HEK293 (cell line): ENCODE measurements around the gene KRTAP16-1.
"Not testable (repeated sequence)": the region's sequence is repeated elsewhere in the genome, so short reads cannot be mapped to it uniquely, and the experiment has no call there.

Source experiments
- GLI4 ChIP-seq: fragments of 450-650 bp; formaldehyde crosslinking; IDR thresholded peaks from 2 replicates; pipeline ENCODE4 v1.5.1; 2016; ENCODE audit warnings: missing biosample characterization, missing genetic modification characterization
- KLF16 ChIP-seq: fragments of 450-650 bp; formaldehyde crosslinking; IDR thresholded peaks from 2 replicates; pipeline ENCODE4 v1.5.1; 2017; ENCODE audit warnings: missing biosample characterization, missing genetic modification characterization
- TCF7L2 ChIP-seq: IDR thresholded peaks from 2 replicates; pipeline ENCODE4 v1.6.1; 2011; ENCODE audit warnings: low read depth, mild to moderate bottlenecking, inconsistent platforms, low read length, moderate library complexity, borderline replicate concordance
- ZBTB21 ChIP-seq: fragments of 450-650 bp; formaldehyde crosslinking; IDR thresholded peaks from 2 replicates; pipeline ENCODE4 v1.5.1; 2017; ENCODE audit warnings: missing biosample characterization, missing genetic modification characterization
- ZNF10 ChIP-seq: fragments of 450-650 bp; formaldehyde crosslinking; IDR thresholded peaks from 2 replicates; pipeline ENCODE4 v1.5.1; 2017; ENCODE audit warnings: missing biosample characterization, missing genetic modification characterization
- ZNF121 ChIP-seq: fragments of 450-650 bp; formaldehyde crosslinking; IDR thresholded peaks from 2 replicates; pipeline ENCODE4 v1.5.1; 2016; ENCODE audit warnings: missing biosample characterization, missing genetic modification characterization
- ZNF571 ChIP-seq: fragments of 450-650 bp; formaldehyde crosslinking; IDR thresholded peaks from 2 replicates; pipeline ENCODE4 v1.5.0; 2017; ENCODE audit warnings: missing biosample characterization, missing genetic modification characterization
- ZNF670 ChIP-seq: fragments of 450-650 bp; formaldehyde crosslinking; IDR thresholded peaks from 2 replicates; pipeline ENCODE4 v1.5.1; 2016; ENCODE audit warnings: missing biosample characterization, missing genetic modification characterization, low read depth
- TF ChIP-seq, protein P1 (sequence below): fragments of 450-650 bp; formaldehyde crosslinking; IDR thresholded peaks from 2 replicates; pipeline ENCODE4 v1.5.1; 2016; ENCODE audit warnings: missing biosample characterization, missing genetic modification characterization, borderline replicate concordance
- TF ChIP-seq, protein P2 (sequence below): fragments of 450-650 bp; formaldehyde crosslinking; IDR thresholded peaks from 2 replicates; pipeline ENCODE4 v1.5.1; 2016; ENCODE audit warnings: missing biosample characterization, missing genetic modification characterization
- TF ChIP-seq, protein P3 (sequence below): fragments of 450-650 bp; formaldehyde crosslinking; IDR thresholded peaks from 2 replicates; pipeline ENCODE4 v1.5.1; 2017; ENCODE audit warnings: missing biosample characterization, missing genetic modification characterization
- TF ChIP-seq, protein P4 (sequence below): fragments of 450-650 bp; formaldehyde crosslinking; IDR thresholded peaks from 2 replicates; pipeline ENCODE4 v1.5.1; 2016; ENCODE audit warnings: missing biosample characterization, missing genetic modification characterization

DNA sequence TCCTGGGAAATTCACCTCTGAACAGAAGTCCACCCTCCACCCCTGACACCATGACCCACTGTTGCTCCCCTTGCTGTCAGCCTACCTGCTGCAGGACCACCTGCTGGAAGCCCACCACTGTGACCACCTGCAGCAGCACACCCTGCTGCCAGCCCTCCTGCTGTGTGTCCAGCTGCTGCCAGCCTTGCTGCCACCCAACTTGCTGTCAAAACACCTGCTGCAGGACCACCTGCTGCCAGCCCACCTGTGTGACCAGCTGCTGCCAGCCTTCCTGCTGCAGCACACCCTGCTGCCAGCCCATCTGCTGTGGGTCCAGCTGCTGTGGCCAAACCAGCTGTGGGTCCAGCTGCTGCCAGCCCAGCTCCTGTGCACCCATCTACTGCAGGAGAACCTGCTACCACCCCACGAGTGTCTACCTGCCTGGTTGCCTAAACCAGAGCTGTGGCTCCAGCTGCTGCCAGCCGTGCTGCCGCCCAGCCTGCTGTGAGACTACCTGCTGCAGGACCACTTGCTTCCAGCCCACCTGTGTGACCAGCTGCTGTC lies 33.4 kb downstream of the KRTAP16-1 start, which contains the start of gene KRTAP9-7:
- TF ChIP-seq KLF16; ZBTB21; ZNF571; ZNF670 (tag by site-specific recombination); ZNF10 (tag by site-specific recombination); ZNF121 (tag by site-specific recombination); TCF7L2; GLI4: not testable (repeated sequence)
- TF ChIP-seq, protein P1, sequence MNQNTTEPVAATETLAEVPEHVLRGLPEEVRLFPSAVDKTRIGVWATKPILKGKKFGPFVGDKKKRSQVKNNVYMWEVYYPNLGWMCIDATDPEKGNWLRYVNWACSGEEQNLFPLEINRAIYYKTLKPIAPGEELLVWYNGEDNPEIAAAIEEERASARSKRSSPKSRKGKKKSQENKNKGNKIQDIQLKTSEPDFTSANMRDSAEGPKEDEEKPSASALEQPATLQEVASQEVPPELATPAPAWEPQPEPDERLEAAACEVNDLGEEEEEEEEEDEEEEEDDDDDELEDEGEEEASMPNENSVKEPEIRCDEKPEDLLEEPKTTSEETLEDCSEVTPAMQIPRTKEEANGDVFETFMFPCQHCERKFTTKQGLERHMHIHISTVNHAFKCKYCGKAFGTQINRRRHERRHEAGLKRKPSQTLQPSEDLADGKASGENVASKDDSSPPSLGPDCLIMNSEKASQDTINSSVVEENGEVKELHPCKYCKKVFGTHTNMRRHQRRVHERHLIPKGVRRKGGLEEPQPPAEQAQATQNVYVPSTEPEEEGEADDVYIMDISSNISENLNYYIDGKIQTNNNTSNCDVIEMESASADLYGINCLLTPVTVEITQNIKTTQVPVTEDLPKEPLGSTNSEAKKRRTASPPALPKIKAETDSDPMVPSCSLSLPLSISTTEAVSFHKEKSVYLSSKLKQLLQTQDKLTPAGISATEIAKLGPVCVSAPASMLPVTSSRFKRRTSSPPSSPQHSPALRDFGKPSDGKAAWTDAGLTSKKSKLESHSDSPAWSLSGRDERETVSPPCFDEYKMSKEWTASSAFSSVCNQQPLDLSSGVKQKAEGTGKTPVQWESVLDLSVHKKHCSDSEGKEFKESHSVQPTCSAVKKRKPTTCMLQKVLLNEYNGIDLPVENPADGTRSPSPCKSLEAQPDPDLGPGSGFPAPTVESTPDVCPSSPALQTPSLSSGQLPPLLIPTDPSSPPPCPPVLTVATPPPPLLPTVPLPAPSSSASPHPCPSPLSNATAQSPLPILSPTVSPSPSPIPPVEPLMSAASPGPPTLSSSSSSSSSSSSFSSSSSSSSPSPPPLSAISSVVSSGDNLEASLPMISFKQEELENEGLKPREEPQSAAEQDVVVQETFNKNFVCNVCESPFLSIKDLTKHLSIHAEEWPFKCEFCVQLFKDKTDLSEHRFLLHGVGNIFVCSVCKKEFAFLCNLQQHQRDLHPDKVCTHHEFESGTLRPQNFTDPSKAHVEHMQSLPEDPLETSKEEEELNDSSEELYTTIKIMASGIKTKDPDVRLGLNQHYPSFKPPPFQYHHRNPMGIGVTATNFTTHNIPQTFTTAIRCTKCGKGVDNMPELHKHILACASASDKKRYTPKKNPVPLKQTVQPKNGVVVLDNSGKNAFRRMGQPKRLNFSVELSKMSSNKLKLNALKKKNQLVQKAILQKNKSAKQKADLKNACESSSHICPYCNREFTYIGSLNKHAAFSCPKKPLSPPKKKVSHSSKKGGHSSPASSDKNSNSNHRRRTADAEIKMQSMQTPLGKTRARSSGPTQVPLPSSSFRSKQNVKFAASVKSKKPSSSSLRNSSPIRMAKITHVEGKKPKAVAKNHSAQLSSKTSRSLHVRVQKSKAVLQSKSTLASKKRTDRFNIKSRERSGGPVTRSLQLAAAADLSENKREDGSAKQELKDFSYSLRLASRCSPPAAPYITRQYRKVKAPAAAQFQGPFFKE (tag by site-specific recombination): not testable (repeated sequence)
- TF ChIP-seq, protein P2, sequence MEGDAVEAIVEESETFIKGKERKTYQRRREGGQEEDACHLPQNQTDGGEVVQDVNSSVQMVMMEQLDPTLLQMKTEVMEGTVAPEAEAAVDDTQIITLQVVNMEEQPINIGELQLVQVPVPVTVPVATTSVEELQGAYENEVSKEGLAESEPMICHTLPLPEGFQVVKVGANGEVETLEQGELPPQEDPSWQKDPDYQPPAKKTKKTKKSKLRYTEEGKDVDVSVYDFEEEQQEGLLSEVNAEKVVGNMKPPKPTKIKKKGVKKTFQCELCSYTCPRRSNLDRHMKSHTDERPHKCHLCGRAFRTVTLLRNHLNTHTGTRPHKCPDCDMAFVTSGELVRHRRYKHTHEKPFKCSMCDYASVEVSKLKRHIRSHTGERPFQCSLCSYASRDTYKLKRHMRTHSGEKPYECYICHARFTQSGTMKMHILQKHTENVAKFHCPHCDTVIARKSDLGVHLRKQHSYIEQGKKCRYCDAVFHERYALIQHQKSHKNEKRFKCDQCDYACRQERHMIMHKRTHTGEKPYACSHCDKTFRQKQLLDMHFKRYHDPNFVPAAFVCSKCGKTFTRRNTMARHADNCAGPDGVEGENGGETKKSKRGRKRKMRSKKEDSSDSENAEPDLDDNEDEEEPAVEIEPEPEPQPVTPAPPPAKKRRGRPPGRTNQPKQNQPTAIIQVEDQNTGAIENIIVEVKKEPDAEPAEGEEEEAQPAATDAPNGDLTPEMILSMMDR (tag by site-specific recombination): not testable (repeated sequence)
- TF ChIP-seq, protein P3, sequence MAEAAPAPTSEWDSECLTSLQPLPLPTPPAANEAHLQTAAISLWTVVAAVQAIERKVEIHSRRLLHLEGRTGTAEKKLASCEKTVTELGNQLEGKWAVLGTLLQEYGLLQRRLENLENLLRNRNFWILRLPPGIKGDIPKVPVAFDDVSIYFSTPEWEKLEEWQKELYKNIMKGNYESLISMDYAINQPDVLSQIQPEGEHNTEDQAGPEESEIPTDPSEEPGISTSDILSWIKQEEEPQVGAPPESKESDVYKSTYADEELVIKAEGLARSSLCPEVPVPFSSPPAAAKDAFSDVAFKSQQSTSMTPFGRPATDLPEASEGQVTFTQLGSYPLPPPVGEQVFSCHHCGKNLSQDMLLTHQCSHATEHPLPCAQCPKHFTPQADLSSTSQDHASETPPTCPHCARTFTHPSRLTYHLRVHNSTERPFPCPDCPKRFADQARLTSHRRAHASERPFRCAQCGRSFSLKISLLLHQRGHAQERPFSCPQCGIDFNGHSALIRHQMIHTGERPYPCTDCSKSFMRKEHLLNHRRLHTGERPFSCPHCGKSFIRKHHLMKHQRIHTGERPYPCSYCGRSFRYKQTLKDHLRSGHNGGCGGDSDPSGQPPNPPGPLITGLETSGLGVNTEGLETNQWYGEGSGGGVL (tag by site-specific recombination): not testable (repeated sequence)
- TF ChIP-seq, protein P4, sequence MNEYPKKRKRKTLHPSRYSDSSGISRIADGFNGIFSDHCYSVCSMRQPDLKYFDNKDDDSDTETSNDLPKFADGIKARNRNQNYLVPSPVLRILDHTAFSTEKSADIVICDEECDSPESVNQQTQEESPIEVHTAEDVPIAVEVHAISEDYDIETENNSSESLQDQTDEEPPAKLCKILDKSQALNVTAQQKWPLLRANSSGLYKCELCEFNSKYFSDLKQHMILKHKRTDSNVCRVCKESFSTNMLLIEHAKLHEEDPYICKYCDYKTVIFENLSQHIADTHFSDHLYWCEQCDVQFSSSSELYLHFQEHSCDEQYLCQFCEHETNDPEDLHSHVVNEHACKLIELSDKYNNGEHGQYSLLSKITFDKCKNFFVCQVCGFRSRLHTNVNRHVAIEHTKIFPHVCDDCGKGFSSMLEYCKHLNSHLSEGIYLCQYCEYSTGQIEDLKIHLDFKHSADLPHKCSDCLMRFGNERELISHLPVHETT: not testable (repeated sequence)
